ENCODE results near the gene GNMT.
"Not testable (repeated sequence)": the region's sequence is repeated elsewhere in the genome, so short reads cannot be mapped to it uniquely, and the experiment has no call there.

Gene GNMT

GRCh38 chr6:42941356-42941755 is 19.2 kb upstream of the GNMT start:
- DNase-seq (ENCODE audit: low read depth) = not testable (repeated sequence)

DNA sequence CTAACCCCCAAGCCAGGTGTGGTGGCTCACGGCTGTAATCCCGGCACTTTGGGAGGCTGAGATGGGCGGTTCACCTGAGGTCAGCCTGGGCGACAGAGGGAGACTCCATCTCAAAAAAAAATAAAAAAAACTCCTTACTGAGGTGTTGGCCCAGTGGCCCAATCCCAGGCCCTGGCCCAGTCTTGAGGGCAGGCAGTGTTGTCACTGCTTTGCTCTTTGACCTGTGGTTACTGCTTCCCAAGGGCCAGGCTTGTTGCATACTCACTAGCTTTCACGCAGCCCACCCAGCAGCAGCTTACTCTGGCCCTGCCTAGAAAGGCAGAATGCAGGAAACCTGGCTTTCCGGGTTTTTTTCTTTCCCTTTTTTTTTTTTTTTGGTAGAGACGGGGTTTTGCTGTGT is 18.1 kb upstream of the GNMT start:
- DNase-seq (ENCODE audit: low read depth) = no peak

DNA sequence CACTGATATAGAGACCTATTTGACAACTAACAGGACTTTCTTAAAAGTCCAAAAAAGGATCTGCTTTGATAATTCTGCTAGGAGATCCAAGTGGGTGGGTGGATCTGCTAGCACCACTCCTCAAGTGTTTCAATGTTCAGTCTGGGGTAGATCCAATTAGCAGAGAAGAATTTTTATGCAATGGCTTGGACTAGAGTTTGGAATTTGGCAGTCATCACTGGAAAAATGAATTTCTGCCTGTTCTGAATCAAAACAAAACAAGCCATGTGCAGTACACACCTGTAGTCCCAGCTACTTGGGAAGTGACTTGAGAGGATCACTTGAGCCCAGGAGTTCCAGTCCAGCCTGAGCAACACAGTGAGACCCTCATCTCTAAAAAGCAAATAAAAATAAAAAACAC is 12.6 kb upstream of the GNMT start:
- no peak for DNase-seq (ENCODE audit: low read depth)

DNA sequence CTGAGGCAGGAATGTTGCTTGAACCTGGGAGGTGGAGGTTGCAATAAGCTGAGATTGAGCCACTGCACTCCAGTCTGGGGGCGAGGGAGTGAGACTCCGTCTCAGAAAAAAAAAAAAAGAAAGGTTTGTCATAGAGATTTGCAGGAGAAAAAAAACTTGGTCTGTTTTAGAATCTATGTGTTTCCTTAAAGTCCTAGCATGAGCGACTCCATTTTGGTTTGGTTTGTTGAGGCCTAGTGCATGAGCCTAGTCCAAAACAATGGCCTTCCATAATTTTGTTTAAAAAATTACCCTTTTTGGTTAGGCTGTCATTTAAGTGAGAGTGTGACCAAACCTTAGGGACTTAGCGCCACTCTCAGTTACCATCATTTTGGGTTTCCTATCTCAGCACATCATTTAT is 8.2 kb upstream of the GNMT start:
- no peak for DNase-seq (ENCODE audit: low read depth)

DNA sequence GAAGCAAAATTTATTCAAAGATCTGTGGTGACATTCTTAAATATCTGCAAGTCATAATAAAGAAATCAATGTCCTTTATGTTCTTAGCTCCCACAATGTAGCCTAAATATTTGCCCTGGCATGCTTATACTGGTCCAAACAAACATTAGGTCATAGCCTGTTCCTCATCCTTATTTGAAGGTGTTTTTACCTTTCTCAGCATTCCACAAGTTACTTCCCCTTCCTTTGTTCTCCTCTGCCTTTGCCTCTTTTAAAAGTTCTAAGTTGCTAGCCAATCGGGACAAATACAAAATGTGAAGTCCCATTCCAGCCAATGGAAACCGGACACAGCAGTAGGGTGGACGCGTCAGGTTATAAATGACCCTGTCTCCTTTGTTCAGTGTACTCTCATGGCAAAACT is 6.1 kb upstream of the GNMT start:
- not testable (repeated sequence) for DNase-seq (ENCODE audit: low read depth)

- no peak for DNase-seq (ENCODE audit: low read depth)
Measured at GRCh38 chr6:42958125-42958524, 2.4 kb upstream of the GNMT start.

DNA sequence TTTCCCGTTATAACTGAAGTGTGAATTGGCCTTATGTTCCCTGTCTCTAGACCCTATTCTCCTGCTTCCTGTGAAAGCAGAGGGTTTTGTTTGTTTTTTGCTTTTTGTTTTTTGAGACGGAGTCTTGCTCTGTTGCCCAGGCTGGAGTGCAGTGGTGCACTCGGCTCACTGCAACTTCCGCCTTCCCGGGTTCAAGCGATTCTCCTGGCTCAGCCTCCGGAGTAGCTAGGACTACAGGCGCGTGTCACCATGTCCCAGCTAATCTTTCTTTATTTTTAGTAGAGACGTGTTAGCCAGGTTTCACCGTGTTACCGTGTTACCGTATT is 674 bp upstream of the GNMT start:
- no peak for DNase-seq (ENCODE audit: low read depth)

- DNase-seq (ENCODE audit: low read depth) = no peak
Measured at GRCh38 chr6:42961020-42961470, 491 bp downstream of the GNMT start.

DNA sequence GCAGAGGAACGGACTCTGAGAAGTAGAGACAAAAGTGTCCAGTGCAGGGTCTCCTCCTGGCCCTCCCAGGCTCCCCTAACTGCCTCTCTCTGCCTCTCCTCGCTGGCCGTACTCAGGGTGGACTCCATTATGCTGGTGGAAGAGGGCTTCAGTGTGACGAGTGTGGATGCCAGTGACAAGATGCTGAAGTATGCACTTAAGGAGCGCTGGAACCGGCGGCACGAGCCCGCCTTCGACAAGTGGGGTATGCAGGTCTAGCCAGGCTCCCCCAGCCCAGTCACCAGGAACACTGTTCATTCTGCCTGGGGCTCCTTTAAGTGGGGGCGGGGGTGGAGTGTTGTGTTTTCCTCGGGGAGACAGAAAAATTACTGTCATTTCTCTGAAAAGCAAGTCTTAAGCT is 1.5 kb downstream of the GNMT start:
- DNase-seq (ENCODE audit: low read depth) = no peak

GRCh38 chr6:42962502-42963178 is 2.1 kb downstream of the GNMT start:
- DNase-seq (ENCODE audit: low read depth) = no peak

GRCh38 chr6:42963179-42963854 is 2.8 kb downstream of the GNMT start:
- DNase-seq (ENCODE audit: low read depth) = no peak

GRCh38 chr6:42963855-42964605 is 3.5 kb downstream of the GNMT start:
- peak; percentile 65 for DNase-seq (ENCODE audit: low read depth)

GRCh38 chr6:42966571-42966970 is 6.0 kb downstream of the GNMT start:
- no peak for DNase-seq (ENCODE audit: low read depth)

- DNase-seq (ENCODE audit: low read depth) = no peak
Measured at GRCh38 chr6:42967228-42967627, 6.7 kb downstream of the GNMT start.

GRCh38 chr6:42968126-42968701 is 7.7 kb downstream of the GNMT start:
- no peak for DNase-seq (ENCODE audit: low read depth)

GRCh38 chr6:42968783-42969182 is 8.2 kb downstream of the GNMT start:
- DNase-seq (ENCODE audit: low read depth) = no peak

GRCh38 chr6:42969431-42969830 is 8.9 kb downstream of the GNMT start:
- no peak for DNase-seq (ENCODE audit: low read depth)

DNA sequence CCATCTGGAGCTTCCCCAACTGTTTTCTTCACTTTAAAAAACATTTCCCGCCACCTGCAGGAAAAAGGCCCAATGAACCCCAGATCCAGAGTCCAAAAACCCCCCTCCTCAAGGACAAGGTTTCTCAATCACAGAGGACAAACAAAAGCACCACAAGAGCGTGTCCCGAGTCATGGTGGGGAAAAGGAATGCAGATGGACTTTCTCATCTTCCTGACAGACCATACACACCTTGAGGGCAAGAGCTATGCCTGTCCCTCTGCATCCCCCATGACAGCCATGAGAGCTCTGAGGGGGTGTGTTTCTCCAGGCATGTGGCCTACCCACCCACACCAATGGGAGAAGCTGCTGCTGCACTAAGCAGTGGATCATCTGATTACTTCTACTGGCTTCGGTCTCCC is 9.4 kb downstream of the GNMT start:
- DNase-seq (ENCODE audit: low read depth) = no peak

- peak; percentile 41 for DNase-seq (ENCODE audit: low read depth)
Measured at GRCh38 chr6:42970871-42971612, 10.5 kb downstream of the GNMT start.

DNA sequence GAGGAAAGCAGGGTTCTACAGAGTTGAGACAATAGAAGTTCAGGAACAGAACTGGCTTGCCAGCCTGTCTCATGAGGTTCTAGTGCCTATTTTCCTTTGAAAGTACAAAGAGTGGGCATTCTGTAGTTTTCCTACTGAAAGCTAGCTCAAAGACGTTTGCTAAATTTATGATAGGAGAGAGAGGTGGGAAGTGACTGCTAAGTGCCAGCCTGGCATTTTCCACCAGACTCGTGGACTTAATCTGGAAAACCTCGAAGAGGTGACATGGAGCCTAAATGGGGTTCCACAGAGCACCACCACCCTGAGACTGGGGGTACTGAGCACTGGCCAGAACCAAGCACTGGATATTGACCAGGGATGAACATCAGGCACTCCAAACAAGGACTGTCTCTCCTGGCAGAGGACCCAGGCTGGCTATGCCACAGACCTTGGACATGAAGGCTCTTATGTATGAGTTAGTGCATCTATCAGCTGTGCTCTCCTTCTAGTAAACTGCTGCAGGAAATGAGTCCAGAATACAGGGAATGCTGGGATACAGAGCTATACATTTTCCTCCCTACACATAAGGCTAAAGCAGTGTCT is 11.3 kb downstream of the GNMT start:
- DNase-seq (ENCODE audit: low read depth) = no peak

DNA sequence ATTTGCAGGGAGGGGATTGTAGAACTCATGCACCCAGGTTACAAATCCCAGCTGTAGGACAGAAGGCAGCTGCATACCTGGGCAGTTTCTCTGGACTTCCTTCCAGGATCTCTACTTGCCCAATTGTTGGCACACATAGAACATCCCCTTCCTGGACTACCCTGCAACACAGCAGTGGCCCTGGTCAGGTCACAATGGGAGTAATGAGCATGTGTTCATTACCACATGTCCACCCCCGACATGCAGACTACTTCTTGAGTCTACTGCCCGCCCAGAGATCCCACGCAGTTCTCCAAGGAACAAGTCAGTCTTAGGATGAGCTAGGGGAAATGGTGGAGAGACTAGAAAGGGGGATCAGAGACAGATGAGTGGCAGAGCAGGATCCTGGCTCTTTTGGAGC is 13.4 kb downstream of the GNMT start:
- no peak for DNase-seq (ENCODE audit: low read depth)

Data from amniotic epithelial cell (primary cell).